DMS53 treated with DMSO at 0.1 percent for 48 hours (cell line): ENCODE data around the gene CDK5RAP2.

Experiments used
- DNase-seq: peaks from one replicate; lab custom pipeline; 2025; ENCODE audit not compliant: unreplicated experiment; lab: John Stamatoyannopoulos, UW

Gene CDK5RAP2

DNA sequence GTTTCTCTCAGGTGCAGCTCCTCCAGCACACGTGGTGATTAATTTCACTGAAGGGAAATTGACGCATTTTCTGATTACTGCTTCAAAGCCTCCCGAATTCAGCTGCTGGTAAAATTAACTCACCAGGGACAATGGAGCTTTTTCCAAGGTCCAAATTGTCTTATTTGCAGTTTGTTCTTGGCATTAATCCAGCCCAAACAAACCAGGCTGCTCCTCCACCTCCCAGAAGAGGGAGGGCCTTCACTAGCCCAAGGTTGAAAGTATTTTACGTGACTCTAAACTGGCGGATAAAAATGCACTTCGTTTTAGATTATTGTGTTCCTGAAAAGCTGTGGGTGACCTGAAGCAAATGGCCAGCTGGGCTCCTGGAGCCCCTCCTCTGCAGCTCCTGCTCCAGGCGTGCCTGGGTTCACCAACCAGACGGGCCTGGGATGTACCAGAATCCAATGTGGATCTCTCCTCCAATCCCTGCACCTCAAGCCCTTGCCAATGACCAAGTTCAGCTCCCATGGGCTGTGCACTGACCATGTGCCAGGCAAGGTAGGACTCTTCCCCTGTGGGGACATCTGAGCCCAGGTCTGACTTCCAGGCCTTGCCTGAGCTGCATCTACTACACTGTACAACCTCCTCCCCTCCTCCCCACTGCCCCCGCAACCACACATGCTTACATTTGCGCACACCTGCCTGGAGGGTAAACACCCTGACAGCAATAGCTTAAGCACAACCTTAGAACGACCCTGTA is 193.4 kb downstream of the CDK5RAP2 start:
- peak; percentile 84 for DNase-seq

DNA sequence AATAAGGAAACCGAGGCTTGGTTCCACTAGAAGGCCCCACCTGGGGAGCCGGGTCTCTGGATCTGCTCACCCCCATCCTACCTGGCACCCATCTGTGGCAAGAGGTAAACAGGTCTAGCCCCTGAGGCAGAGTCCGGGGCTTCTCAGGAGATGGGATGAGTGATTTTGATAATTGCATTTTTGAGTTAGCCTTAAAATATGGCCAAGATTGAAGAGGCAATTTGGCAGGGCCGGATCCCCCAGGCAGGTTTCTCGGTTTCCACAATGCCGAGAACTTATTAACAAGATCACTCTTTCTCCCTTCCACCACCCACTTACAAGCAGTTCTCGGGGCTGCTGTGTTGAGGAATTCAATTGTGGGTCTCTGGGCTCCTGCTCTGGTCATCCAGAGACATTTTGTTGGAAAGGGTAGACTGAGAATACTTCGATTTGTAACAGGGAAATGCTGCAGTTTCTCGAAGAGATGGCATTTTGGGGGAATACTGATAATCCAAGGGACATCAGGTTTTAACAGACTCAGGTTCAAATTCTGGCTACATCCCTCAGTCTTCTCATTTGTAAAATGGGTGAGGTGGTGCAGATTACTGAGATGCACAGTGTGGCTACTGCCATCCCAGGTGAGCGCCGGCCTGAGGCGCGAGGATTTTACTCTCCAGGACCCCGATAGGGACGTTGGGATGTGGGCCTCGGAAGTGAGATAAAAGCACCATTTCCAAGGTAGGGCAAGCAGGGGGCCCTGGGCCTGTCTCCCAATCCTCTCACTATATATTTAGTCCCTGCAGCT is 194.2 kb downstream of the CDK5RAP2 start:
- no peak for DNase-seq

DNA sequence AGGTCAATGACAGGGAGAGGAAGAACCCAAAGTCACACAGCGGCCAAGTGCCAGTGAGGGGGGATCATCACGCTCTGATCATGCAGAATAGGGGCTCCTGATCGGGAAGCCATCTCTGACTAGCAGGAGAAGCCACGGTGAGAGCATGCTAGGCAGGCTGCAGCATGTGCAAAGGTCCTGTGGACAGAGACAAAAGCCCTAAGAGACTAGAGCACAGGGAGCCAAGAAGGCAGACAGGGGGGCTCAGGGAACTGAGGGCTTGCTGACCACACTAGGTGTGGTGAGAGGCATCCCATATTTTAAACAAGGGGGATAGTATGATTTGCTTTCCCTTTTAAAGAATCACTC is 195.1 kb downstream of the CDK5RAP2 start:
- no peak for DNase-seq

DNA sequence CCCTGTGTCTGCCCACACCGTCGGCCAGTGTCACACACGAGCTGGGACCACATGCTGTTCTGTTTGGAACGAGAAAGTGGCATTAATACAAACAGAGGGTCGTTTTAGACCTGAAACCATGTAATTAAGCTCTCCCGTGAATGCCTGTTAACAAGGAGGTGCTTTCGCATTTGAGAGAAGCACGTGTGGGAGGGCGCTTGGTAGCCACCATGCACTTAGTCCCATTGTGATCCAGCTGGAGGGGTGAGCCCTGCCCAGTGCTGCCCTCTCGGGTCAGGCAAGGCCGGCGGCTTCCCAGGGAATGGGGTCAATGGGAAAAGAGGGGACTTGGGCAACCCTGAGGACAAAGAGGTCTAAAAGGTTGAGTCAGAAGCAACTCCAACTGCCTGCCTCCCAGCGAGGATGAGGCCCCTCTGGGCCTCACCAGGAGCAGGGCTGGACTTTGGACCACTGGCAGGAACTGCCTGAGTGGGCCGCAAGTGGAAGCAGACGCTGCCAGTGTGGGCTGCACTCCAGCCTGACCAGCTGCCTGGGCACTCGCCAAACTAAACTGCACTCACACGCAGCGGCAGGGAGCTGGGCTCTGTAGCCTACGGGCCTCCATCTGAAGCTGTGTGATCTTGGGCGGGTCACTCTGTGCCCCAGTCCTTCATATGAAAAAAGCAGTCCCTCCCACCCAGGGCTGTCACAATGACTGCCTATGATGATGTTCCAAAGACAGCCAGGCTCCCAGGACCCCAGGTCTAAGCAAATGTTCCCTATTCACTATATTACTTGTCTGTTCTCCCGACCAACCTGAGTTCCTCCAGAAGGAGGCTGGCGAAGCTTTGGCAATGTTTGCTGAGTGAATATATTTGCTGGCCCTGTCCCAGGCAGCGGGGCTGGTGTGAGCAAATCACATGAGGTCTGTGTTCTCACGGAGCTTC is 195.7 kb downstream of the CDK5RAP2 start:
- peak; percentile 76 for DNase-seq

DNA sequence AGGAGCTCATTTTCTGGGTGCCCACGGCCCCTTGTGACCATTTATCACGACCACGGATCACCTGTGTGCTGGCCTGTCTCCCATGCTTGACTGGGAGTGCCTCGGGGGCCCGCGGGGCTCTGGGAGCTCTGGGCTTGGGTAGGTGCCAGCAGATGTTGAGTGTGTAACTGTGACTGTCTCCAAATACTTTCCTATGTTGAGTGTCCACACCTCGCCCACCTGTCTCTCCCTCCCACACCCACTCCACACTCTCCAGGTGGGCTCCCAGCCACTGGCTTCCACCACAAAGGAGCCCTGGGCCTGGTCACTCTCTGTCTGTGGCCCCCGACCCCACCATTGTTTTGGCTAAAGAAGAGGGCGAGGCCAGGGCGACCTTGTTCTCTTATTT is 196.4 kb downstream of the CDK5RAP2 start:
- no peak for DNase-seq

DNA sequence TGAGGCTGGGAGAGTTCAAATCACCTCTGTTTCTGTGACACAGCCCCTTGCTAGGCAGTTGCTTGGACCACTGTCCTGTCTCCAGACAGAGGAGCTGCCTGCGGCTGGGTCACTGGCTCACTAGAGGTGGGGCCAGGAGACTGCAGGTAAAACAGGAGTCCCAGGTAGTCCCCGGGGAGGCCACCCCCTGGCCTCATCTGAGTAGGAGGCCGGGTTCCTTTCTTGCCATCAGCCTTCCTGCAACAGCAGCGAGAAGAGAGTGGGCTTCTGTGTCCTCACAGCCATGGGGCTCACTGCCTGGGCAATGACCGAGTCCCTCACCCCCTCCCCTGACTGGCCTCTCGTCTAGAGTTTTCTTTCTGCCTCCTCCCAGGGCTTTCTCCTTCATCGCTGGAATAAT is 197.5 kb downstream of the CDK5RAP2 start:
- no peak for DNase-seq

DNA sequence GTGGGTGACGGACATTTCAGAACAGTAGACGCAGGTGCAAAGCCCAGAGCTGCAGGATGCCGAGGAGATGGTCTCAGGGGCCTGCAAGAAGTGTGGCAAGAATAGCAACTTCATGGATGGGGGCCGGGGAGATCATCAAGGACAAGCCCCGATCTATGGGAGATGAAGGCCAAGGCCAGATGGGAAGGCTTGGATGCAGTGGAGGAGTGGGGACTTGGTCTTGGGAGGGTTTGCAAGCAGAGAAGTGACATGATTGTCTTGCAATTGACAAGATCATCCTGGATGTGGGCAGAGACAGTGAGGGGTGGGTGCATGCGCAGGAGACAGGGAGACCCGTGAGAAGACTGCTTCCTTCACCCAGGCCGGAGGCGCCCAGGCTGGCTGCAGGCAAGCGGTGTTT is 198.1 kb downstream of the CDK5RAP2 start:
- DNase-seq, result no peak

DNA sequence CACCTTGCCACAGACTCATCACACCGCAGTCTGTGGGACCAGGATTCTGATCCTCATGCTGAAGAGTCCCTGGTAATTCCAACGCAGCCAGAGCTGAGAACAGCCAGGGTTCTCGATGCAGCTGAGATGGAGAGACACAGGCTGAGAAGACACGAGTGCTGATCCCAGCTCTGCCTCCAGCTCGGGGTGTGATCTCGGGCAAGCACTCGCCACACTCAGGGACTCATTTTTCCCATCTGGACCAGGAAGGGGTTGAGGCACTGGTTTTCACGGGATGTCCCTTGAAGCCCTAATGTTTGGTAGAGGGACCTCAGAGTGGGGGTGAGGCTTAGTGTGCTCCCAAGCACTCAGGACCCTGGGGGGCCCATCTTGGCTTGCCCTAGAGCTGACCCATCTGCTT is 200.4 kb downstream of the CDK5RAP2 start:
- no peak for DNase-seq

DNA sequence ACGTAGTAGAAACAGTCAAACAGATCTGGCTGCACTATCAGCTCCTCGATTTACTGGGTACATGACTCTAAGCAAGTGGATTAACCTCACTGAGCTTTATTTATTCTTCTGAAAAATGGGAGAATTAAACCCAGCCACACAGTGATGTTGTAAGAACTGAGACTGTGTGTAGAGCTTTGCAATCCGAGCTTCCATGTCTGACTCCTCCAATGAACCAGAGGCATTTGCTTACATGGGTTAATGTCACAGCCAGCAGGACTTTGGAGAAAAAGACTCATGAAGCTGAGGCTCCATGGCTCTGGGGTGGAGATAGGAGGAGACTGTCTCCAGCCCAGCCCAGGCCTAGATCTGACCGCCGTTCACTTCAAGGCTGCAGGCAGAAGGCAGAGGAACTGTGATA is 201.3 kb downstream of the CDK5RAP2 start:
- DNase-seq, result no peak

DNA sequence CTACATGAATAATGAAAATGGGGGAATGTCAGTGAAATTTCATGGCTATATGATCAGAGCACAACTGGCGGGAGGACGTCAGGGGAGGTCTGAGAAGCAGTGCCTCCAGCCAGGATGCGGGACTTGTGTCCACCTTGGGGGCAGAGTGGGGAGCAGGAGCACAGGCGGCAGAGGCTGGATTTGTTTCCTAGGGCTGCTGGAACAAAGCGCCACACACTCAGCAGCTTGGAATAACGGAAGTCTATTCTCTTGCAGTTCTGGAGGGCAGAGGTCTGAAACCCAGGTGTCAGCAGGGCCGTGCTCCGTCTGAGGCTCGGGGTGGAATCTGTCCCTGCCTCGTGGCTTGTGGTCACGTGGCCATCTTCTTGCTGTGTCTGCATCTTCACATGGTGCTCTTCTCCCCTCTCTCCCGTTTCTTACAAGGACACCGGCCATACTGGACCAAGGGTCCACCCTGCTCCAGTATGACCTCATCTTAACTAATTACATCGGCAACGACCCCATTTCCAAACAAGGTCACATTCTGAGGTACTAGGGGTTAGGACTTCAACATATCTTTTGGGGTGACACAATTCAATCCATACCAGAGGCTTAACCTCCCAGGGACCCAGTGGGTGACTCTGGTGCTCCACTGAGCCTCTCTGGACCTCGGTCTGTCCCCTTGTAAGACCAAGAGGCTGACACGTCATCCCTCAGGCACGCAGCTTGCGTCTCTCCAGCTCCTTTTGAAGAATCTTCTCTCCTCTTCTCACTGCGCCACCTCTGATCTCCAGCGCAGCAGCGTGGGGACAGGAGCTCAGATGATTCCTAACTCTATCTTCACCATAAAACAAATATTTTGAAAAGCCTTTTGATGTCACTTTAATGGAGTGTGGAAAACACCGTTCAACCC is 202.5 kb downstream of the CDK5RAP2 start:
- DNase-seq, result no peak

DNA sequence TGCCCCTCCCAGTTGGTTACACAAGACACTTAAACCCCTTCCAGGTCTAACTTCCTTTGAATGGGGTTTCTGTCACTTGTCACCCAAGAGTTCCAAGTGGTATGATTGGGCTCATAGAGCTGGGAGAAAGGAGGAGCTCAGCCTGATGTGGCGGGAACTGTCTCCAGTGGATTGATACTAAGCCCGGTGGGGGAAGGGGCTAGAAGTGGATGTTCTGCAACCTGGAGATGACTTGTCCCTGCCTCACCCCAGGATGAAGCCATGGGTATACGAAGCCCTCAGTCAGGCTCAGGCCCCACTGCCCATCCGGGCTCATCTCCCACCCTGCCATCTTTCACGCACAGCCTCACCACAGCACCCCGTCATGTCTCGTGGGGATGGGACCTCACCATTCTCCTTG is 203.9 kb downstream of the CDK5RAP2 start:
- no peak for DNase-seq

DNA sequence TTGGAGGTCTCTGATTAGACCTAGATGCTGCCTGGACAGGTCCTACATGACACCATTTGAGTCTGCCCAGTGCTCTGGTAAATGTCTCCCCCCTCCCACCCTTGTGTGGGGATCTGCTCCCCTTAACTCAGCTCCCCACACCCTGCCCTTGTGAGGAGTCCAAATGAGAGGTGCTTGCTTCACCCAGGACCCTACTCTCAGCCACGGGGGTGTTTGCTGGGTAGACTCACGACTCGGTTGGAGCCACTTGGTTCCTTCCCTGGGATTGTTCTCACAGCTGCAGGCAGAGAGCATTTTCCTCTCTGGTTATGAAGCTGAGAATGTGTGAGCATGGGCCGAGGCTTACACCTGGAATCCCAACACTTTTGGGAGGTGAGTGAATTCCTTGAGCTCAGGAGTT is 204.7 kb downstream of the CDK5RAP2 start:
- no peak for DNase-seq

DNA sequence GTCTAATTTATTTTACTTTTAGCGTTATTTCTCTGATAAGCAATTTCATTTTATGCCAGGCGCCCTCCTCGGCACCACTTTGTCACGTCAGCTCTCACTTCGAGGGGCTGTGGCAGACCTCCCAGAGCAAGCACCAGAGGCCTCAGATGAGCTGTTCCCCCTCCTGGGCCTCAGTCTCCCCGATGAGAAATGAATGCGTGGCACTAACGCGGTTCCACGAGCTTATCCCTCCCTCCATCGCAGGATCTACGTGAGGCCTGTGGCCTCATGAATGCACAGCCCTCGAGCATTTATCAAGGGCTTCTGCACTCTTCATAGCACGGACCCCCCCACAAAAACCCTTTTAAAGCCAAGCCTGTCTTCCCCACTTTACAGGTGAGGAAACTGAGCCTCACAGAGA is 205.2 kb downstream of the CDK5RAP2 start:
- no peak for DNase-seq

DNA sequence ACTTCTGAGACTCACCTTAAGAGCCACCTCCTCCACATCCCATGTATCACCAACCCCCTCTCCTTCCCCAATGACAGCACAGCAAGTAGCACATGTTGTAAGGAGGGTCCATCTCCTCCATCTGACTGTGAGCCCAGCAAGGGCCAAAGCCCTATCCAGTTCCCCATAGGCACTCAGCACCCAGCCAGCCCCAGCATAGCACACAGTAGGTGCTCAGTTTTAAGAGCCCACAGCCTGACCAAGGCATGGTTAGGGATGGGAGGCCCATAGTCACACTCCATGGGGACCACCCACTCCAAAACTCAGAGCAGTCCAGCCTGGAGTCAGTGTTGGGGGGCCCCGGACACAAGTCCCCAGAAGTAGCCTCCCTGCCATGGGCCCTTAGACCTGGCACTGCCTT is 205.7 kb downstream of the CDK5RAP2 start:
- no peak for DNase-seq

DNA sequence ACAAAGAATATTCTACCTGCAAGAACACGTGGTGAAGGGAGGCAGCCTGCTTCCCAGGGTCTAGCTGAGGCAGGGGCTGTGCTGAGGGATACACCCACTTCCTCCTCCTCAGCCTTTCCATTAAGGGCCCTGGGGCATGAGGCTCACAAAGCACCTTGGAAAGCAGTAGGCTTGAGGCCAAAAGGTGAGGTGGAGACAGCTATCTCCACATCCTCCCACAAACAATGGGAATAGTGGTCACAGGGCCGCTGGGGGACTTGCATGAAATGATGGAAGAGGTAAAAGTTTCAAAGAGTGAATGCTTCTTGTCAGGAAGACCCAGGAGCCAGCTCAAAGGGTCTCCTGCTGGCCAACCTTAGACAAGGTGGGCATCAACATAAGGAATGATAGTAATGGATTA is 207.9 kb downstream of the CDK5RAP2 start:
- no peak for DNase-seq

DNA sequence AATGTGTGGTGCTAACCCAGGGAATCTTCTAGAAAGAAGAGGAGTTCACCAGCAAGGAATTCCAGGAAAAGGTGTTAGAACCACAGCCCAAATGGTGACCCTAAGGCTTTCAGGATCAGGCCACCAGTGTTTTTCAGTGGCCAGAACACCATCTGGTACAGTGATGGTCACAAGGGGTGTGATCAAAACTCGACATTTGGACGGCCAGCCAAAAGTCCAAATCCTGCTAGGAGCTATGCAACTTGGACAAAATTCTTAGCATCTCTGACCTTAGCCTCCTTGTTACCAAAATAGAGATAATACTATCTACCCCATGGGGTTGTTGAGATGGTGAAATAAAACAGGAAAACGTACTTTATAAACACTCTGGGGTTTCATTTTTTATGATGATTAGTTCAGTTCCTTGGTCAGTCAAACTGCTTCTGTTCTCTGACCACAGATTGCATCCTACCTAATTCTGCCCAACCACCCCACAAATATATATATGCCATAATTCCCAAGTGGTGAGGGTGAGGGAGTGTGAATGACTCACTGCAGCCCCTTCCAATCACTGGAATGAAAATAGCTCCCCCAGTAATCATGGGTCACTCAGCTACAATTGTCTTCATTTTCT is 210.3 kb downstream of the CDK5RAP2 start:
- no peak for DNase-seq

DNA sequence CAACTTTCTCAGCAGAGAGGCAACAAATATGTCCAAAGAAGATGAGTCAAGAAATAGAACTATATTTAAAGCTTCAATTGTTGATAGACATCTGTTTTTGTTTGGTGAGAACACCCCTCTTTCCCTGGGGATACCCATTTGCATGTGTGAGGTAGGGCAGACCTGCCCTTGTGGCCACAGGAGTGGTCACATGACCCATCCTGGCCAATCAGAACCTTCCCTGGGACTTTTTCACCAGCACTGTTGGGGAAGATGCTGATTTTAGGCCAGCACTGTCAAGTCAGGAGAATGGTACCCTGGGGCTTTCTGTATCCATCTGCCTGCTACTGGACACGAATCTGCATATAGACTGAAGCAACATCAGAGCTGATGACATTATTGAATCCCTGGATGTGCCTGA is 211.2 kb downstream of the CDK5RAP2 start:
- no peak for DNase-seq

DNA sequence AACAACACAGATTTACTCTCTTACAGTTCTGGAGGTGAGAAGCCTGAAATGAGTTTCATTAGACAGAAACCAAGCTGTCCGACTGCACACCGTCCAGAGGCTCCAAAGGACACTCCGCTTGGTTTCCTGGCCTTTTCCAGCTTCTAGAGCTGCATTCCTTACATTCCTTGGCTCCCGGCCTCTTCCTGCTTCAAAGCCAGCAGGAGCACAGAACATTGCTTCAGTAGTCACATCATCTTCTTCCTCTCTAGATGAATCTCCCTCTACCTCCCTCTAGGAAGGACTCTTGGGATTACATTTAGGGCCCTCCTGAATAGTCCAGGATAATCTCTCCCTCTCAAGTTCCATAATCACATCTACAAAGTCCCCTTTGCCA is 213.3 kb downstream of the CDK5RAP2 start:
- no peak for DNase-seq

DNA sequence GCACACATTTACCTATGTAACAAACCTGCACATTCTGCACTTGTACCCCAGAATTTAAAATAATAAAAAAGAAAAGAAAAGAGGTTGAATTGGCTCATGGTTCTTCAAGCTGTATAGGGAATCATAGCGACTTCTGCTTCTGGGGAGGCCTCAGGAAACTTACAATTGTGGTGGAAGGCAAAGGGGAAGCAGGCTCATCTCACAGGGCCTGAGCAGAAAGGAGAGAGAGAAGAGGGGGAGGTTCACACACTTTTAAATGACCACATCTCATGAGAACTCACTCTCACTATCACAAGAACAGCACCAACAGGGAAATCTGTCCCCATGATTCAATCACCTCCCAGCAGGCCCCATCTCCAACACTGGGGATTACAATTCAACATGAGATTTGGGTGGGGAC is 214.6 kb downstream of the CDK5RAP2 start:
- DNase-seq, result no peak

DNA sequence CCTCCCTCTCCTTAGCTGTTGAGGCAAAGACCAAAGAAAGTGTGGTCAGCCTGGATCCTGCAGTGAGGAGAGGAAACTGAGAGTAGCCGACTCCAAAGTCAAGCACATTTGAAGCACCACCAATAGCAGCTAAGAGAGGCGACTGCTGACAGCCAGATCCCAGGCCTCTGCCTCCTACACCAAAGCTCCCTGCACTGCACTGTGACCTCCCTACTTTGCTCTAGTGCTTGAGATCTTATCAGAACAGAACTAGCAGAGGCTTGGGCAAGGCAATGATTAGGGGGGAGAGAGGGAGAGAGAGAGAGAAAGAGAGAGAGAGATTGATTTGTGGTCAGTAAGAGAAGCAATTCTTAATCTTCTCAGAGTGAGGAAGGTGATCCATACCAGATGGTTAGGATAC is 216.3 kb downstream of the CDK5RAP2 start:
- no peak for DNase-seq
